Endothelial cell of umbilical vein (primary cell): ENCODE data around the gene CHN2. TPM values are rescaled to one million over a fixed set of nuclear protein-coding genes. Genes with fewer than 3 reads are reported as not detected.

Experiments
- BruUV-seq: library from RNA; stranded (reverse); fragments of 400-500 nt; replicated peaks from 2 replicates; lab custom pipeline; 2021; lab: Mats Ljungman, UMichigan
- CTCF ChIA-PET: fragments of 300-600, 350-600 bp; sonication (Branson Sonifier 250); formaldehyde crosslinking; loops from one replicate; lab custom pipeline; 2021; ENCODE audit warnings: antibody characterized with exemption, inconsistent platforms; lab: Charles Lee
- POLR2A ChIA-PET: fragments of 300-600, 350-600 bp; sonication (Branson Sonifier 250); formaldehyde crosslinking; loops from one replicate; lab custom pipeline; 2021; ENCODE audit warnings: antibody characterized with exemption, inconsistent platforms; lab: Charles Lee
- DNase-seq: peaks from one replicate; pipeline ENCODE4 v3.0.0-alpha.2; 2011; ENCODE audit warnings: low read depth, low spot score
- FAIRE-seq: peaks from 2 replicates; lab custom pipeline; 2011; peaks lifted over from hg19 to GRCh38; lab: Jason Lieb, UNC
- H2AFZ ChIP-seq: 2 replicates; pipeline ENCODE4 v1.6.0; 2012; ENCODE audit warnings: low read depth, low read length, control low read depth, inconsistent platforms
- H3K27ac ChIP-seq: 2 replicates; pipeline ENCODE4 v1.5.1; 2011; ENCODE audit warnings: low read depth, mild to moderate bottlenecking, control low read depth, low read length, moderate library complexity; ENCODE audit not compliant: insufficient read depth
- H3K27me3 ChIP-seq, 2 experiments: 2 replicates each; pipeline versions ENCODE4 v1.6.0 to v1.6.1; 2011; ENCODE audit warnings: low read length in 2 of 2, mixed read lengths in 1 of 2; ENCODE audit not compliant: control insufficient read depth in 2 of 2, insufficient read depth in 2 of 2
- H3K36me3 ChIP-seq, 2 experiments: 2 replicates in 1 of 2; 3 replicates in 1 of 2; pipeline ENCODE4 v1.5.1; 2011; ENCODE audit warnings: low read length in 2 of 2, mild to moderate bottlenecking in 1 of 2, moderate library complexity in 1 of 2; ENCODE audit not compliant: control insufficient read depth in 2 of 2, insufficient read depth in 2 of 2; ENCODE audit errors: extremely low read depth in 1 of 2
- H3K4me1 ChIP-seq: 3 replicates; pipeline ENCODE4 v1.5.1; 2011; ENCODE audit warnings: mild to moderate bottlenecking, low read length; ENCODE audit not compliant: control insufficient read depth, insufficient read depth; ENCODE audit errors: extremely low read depth
- H3K4me2 ChIP-seq: 2 replicates; pipeline ENCODE4 v1.6.1; 2011; ENCODE audit warnings: low read length, control low read depth, mixed read lengths; ENCODE audit not compliant: insufficient read depth
- H3K4me3 ChIP-seq, 3 experiments: fragments of 200-600 bp in 1 of 3; sonication (generic), shearing (Covaris generic) in 1 of 3; replicated peaks in 1 of 3; 2 replicates each; pipeline ENCODE4 v1.5.1; 2011 to 2016; ENCODE audit warnings: control low read depth in 3 of 3, low read length in 3 of 3, mild to moderate bottlenecking in 2 of 3, inconsistent platforms in 1 of 3, low read depth in 1 of 3, moderate library complexity in 1 of 3; ENCODE audit not compliant: insufficient read depth in 1 of 3
- H3K79me2 ChIP-seq: 2 replicates; pipeline ENCODE4 v1.6.0; 2012; ENCODE audit warnings: low read length, inconsistent platforms; ENCODE audit not compliant: control insufficient read depth, insufficient read depth
- H3K9ac ChIP-seq: replicated peaks from 2 replicates; pipeline ENCODE3; 2011; ENCODE audit warnings: low read length, control low read depth; ENCODE audit not compliant: insufficient read depth; ENCODE audit errors: extremely low read depth
- H3K9me1 ChIP-seq: replicated peaks from 3 replicates; pipeline ENCODE4 v1.6.0; 2011; ENCODE audit warnings: mild to moderate bottlenecking, low read length; ENCODE audit not compliant: control insufficient read depth, insufficient read depth; ENCODE audit errors: extremely low read depth
- H3K9me3 ChIP-seq: replicated peaks from 2 replicates; pipeline ENCODE4 v1.5.1; 2012; ENCODE audit warnings: low read length, inconsistent platforms; ENCODE audit not compliant: control insufficient read depth, insufficient read depth
- H4K20me1 ChIP-seq: replicated peaks from 2 replicates; pipeline ENCODE3; 2011; ENCODE audit warnings: mild to moderate bottlenecking, low read length; ENCODE audit not compliant: control insufficient read depth, insufficient read depth; ENCODE audit errors: extremely low read depth
- EZH2 ChIP-seq: IDR thresholded peaks from 2 replicates; pipeline ENCODE4 v1.6.1; 2012; ENCODE audit warnings: borderline replicate concordance, low read depth, mild to moderate bottlenecking, moderate library complexity, low read length, inconsistent platforms; ENCODE audit not compliant: severe bottlenecking
- FOS ChIP-seq: IDR thresholded peaks from 2 replicates; pipeline ENCODE4 v1.6.1; 2011; ENCODE audit warnings: mild to moderate bottlenecking, low read length, moderate library complexity, borderline replicate concordance; ENCODE audit not compliant: insufficient read depth
- GATA2 ChIP-seq: IDR thresholded peaks from 2 replicates; pipeline ENCODE4 v1.7.0; 2011; ENCODE audit warnings: low read depth, mild to moderate bottlenecking, moderate library complexity, mixed read lengths, low read length; ENCODE audit not compliant: insufficient read length, insufficient read depth
- JUN ChIP-seq: IDR thresholded peaks from 2 replicates; pipeline ENCODE4 v1.6.1; 2011; ENCODE audit warnings: borderline replicate concordance, low read depth; ENCODE audit not compliant: insufficient read length, insufficient read depth
- MYC ChIP-seq: IDR thresholded peaks from one replicate; pipeline ENCODE4 v1.6.1; 2011; ENCODE audit warnings: mild to moderate bottlenecking, low read depth, low read length
- POLR2A ChIP-seq: IDR thresholded peaks from 2 replicates; pipeline ENCODE4 v1.6.1; 2012; ENCODE audit warnings: low read depth, mild to moderate bottlenecking, control low read depth, low read length
- POLR2AphosphoS5 ChIP-seq: IDR thresholded peaks from 2 replicates; pipeline ENCODE4 v1.6.1; 2012; ENCODE audit warnings: low read depth, mild to moderate bottlenecking, control low read depth, low read length, moderate library complexity; ENCODE audit not compliant: insufficient read depth
- dilution Hi-C: fragments of 300-500 bp; cut with MboI; formaldehyde crosslinking; loops from one replicate; pipeline ENCODE4 v1.15.0; 2019; ENCODE audit warnings: low sequenced_read_pairs; ENCODE audit not compliant: extremely low pct_ligation_motif_present
- intact Hi-C: fragments of 100-400 bp; cut with micrococcal nuclease; formaldehyde crosslinking; loops from one replicate; pipeline ENCODE4 v1.10.0; 2022
- polyA plus RNA-seq, 4 experiments: library from polyadenylated mRNA; depleted of rRNA in 3 of 4; stranded (reverse) in 3 of 4; unstranded in 1 of 4; fragments of >200 nt; gene quantifications; 2 replicates each; pipeline versions ENCODE4 v1.2.1 to v1.2.3, GENCODE V29; 2011 to 2012; ENCODE audit warnings: missing spikeins in 1 of 4
- total RNA-seq: library from RNA; stranded (reverse); gene quantifications from 2 replicates; pipeline ENCODE4 v1.2.3, GENCODE V29; 2021
- TF ChIP-seq, protein P1 (sequence below): IDR thresholded peaks from 2 replicates; pipeline ENCODE4 v1.6.1; 2011; ENCODE audit not compliant: insufficient read depth, insufficient read length
- TF ChIP-seq, protein P2 (sequence below), 2 donors: IDR thresholded peaks; 1 replicate in 1 of 2; 2 replicates in 1 of 2; pipeline ENCODE4 v1.5.1; 2011; ENCODE audit warnings: low read length in 2 of 2, mild to moderate bottlenecking in 2 of 2, moderate library complexity in 2 of 2, control low read depth in 1 of 2, inconsistent platforms in 1 of 2, low read depth in 1 of 2; ENCODE audit not compliant: insufficient read depth in 1 of 2; ENCODE audit errors: extremely low read depth in 1 of 2

CHN2 gene
- total and polyA plus RNA-seq, 2 donors (not counting 3 experiments of a cell fraction or from before 2014, with no cell fraction given), result 1.4 to 5.0 TPM

DNA sequence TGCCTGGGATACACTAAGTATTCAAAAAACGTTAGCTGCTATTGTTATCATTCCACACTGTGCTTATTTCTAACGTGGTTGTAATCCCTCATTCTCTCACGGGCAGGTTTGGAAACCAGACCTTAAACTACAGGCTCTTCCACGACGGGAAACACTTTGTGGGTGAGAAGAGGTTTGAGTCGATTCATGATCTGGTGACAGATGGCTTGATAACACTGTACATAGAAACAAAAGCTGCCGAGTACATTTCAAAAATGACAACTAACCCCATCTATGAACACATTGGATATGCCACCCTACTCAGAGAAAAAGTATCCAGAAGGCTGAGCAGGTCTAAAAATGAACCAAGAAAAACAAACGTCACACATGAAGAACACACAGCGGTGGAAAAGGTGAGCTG, 205.9 kb downstream of the CHN2 start:
- no peaks in the 10 kb centered on the region for H3K9me3 ChIP-seq
- H3K4me2 ChIP-seq, result no peak overlapping the region
- dilution Hi-C loops, result no loop called here
- no peaks in the 10 kb centered on the region for H3K79me2 ChIP-seq
- BruUV-seq, result no TSS peak
- H3K27me3 ChIP-seq, result no peaks in the 10 kb centered on the region
- H4K20me1 ChIP-seq, result no peaks in the 10 kb centered on the region
- DNase-seq (no peak), FAIRE-seq (no peak)
- POLR2A ChIA-PET, result no interaction called here
- H2AFZ ChIP-seq, result no peak overlapping the region
- no peaks in the 10 kb centered on the region for H3K36me3 ChIP-seq
- CTCF ChIA-PET, result interaction anchor here (1.1 to 1.9 kb wide), 3 partner anchors 9 to 479 kb away, joined by 3 to 6 read pairs (median 5); no protein-coding TSS in a partner anchor
- TF ChIP-seq, protein P1, sequence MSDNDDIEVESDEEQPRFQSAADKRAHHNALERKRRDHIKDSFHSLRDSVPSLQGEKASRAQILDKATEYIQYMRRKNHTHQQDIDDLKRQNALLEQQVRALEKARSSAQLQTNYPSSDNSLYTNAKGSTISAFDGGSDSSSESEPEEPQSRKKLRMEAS, result no peak
- TF ChIP-seq, protein P2, sequence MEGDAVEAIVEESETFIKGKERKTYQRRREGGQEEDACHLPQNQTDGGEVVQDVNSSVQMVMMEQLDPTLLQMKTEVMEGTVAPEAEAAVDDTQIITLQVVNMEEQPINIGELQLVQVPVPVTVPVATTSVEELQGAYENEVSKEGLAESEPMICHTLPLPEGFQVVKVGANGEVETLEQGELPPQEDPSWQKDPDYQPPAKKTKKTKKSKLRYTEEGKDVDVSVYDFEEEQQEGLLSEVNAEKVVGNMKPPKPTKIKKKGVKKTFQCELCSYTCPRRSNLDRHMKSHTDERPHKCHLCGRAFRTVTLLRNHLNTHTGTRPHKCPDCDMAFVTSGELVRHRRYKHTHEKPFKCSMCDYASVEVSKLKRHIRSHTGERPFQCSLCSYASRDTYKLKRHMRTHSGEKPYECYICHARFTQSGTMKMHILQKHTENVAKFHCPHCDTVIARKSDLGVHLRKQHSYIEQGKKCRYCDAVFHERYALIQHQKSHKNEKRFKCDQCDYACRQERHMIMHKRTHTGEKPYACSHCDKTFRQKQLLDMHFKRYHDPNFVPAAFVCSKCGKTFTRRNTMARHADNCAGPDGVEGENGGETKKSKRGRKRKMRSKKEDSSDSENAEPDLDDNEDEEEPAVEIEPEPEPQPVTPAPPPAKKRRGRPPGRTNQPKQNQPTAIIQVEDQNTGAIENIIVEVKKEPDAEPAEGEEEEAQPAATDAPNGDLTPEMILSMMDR (IDR thresholded peaks at IDR 0.05; ENCODE audit: extremely low read depth in 1 of 2, insufficient read depth in 1 of 2, low read depth in 1 of 2, low read length in 2 of 2), result no peak
- no peak for TF ChIP-seq EZH2
- no peak for TF ChIP-seq POLR2AphosphoS5
- TF ChIP-seq POLR2A, result no peak
- no peak for TF ChIP-seq FOS
- TF ChIP-seq GATA2, result no peak
- no peak for TF ChIP-seq JUN
- no peak for TF ChIP-seq MYC
- H3K9ac ChIP-seq, result no peak overlapping the region
- intact Hi-C loops, result no loop called here
- H3K27ac ChIP-seq, result no peak overlapping the region
- H3K4me1 ChIP-seq, result no peaks in the 10 kb centered on the region
- no peak overlapping the region for H3K4me3 ChIP-seq
- no peaks in the 10 kb centered on the region for H3K9me1 ChIP-seq
